Measurements from ENCODE around the gene RAB11FIP4. TPM values are rescaled to one million over a fixed set of nuclear protein-coding genes. Genes with fewer than 3 reads are reported as not detected.
"Not testable (repeated sequence)": the region's sequence is repeated elsewhere in the genome, so short reads cannot be mapped to it uniquely, and the experiment has no call there.

Gene RAB11FIP4
- total RNA-seq (2014; rRNA removed): under 0.01 and 0.45 TPM in 2 replicates
- 0.21 TPM for polyA plus RNA-seq (2012)

DNA sequence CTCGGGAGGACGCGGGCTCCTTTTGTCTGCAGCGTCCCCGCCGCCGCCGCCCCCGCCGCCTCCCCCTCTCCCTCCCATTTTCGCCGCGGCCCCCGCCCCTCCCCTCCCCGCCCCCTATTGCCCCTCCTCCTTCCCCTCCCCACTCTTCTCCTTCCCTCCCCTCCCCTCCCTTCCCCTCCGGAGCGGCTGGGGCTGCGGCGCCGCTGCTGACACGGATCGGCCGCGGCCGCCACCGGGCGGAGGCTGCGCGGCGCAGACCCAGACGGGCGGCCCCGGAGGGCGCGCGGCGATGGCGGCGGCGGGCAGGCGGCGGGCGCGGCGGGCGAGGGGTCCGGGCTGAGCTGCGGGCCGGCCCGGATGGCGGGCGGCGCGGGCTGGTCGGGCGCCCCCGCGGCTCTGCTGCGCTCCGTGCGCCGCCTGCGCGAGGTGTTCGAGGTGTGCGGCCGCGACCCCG lies at the start of gene RAB11FIP4:
TSS of gene RAB11FIP4 (plus strand) at position 180 of the 454 bp plus-strand sequence. CDS start at position 358, 178 bp downstream.
- DNase-seq (ENCODE audit: low read depth): no peak

GRCh38 chr17:31345191-31345747 lies 46.2 kb upstream of the RAB11FIP4 start:
- not testable (repeated sequence) for DNase-seq (ENCODE audit: low read depth)

GRCh38 chr17:31349454-31349853 lies 42.0 kb upstream of the RAB11FIP4 start:
- no peak for DNase-seq (ENCODE audit: low read depth)

- no peak for DNase-seq (ENCODE audit: low read depth)
These were observed 35.5 kb upstream of the RAB11FIP4 start for GRCh38 chr17:31355935-31356334.

- DNase-seq (ENCODE audit: low read depth): no peak
These were observed 34.4 kb upstream of the RAB11FIP4 start for GRCh38 chr17:31357091-31357490.

DNA sequence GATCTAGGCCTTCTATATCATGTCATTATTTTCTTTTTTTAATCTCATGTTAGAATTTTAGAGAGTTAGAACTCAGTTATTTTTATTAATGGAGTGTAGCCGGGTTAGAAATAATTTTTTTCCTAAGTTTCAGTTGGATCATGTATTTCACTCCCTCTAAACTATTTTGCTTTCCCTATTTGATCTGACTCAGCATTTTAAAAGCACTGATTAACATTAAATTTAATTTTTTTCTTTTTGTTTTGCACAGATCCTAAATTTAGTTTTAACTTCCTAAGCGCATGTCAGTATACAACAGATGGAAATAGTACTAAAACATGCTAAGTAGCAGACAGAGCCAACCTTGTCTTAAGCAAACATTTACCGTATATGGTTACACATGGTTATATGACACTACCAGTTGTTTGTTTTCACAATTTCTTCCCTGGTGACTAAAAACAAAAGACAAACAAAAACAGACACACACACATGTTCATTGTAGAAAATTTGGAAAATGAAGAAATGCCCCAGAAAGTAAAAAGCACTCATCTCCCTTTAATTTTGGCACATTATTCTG lies 33.6 kb upstream of the RAB11FIP4 start:
- peak; percentile 63 for DNase-seq (ENCODE audit: low read depth)

DNA sequence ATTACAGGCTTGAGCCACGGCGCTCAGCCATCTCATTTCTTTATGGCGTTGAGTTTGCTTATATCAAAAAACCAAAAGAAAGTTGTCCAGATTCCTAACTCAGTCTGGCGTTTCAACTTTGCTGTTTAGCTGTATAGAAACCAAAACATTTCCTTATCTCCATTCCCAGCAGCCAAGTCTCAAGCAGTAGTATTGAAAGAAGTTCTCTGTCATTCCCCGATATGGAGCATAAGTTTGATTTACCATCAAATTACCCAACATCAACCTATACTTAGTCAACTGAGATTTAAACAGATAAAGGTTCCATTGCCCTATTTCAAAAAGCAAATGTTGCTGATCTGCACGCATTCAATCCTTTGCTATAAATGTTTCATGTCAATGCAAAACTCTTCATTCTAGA lies 27.5 kb upstream of the RAB11FIP4 start:
- DNase-seq (ENCODE audit: low read depth): no peak

DNA sequence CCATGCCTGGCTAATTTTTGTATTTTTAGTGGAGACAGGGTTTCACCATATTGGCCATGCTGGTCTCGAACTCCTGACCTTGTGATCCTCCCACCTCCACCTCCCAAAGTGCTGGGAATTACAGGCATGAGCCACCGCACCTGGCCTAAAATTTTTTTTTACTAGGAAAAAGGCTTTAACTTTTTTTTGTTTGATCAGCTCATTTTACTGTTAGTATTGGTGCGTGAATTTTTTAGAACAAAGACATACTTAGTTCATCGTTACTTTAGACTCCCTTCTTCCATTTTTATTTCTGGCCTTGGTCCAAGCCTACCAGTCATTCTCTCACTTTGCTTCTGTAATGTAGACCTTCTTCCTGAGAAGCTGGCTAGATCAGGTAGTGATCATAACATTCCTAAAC lies 25.4 kb upstream of the RAB11FIP4 start:
- DNase-seq (ENCODE audit: low read depth): no peak

DNA sequence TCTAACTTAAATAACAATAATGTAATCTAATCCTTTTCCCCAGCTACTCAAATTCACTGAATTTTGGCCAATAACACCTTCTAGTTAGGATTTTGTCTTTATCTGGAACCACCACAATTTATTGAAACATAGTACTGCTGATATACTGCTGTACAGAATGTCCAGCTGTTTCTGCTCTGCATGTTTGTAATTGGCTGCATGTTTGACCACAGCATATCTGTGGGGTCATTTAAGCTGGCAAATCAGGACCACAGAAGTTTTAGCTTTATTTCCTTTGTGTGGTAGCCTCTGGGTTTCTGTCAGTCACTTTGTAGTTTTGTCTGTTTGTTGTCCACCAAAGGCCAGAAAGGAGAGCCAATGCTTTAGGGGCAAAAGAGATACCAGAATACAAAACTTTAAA lies 22.2 kb upstream of the RAB11FIP4 start:
- peak; percentile 84 for DNase-seq (ENCODE audit: low read depth)

GRCh38 chr17:31371511-31372097 lies 19.9 kb upstream of the RAB11FIP4 start:
- peak; percentile 67 for DNase-seq (ENCODE audit: low read depth)

GRCh38 chr17:31373150-31374093 lies 18.1 kb upstream of the RAB11FIP4 start:
- DNase-seq (ENCODE audit: low read depth): peak; percentile 65

GRCh38 chr17:31374094-31374447 lies 17.4 kb upstream of the RAB11FIP4 start:
- no peak for DNase-seq (ENCODE audit: low read depth)

- no peak for DNase-seq (ENCODE audit: low read depth)
These were observed 17.0 kb upstream of the RAB11FIP4 start for GRCh38 chr17:31374503-31374902.

GRCh38 chr17:31378638-31379037 lies 12.8 kb upstream of the RAB11FIP4 start:
- no peak for DNase-seq (ENCODE audit: low read depth)

DNA sequence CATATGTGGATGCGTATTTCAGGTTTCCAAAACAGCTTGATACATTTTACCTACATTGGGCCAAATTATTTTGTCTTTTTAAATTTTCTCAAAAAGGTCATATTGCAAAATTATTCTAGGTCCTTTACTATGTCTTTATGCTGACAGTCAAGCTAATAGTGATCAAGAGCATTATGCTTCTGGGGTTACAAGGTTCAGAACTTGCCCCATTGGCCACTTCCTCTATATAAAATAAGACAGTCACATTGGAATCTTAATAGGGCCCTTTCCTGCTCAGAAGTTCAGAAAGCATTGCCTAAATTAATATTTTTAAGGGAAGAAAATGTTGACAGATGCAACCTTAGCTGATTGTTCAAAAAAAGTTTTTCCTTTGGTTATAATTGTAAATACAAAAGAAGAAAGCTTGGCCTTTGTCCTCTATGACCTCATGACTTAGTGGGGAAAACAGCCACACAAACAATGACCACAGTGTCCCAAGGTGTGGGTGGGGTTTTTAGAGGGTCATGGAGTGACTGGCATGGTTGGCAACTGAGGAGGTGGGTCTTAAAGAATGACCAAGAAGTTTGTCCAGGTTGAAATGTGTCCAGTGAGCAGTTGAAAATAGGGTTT lies 11.8 kb upstream of the RAB11FIP4 start:
- no peak for DNase-seq (ENCODE audit: low read depth)

DNA sequence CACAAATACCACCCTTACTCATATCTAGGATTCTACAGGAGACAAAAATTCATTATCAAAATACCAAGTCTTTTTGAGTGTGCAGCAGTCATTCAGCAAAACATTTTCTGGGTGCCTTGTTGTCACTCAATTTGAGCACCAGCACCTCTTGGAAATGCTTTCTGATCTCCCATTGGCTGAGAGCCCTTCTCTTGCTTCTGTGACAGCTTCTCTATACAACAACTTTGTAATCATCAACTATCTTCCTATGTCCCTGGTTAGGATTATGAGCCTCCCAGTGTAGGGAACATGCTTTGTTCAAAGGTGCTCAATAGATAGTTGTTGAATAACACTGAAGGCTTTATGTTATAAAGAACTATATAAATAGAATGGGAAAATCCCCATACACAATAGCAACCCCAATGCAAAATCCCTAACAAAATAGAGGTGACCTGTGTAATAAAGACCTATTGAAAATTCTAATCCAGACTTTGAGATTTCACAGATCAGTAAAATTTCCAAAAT lies 10.3 kb upstream of the RAB11FIP4 start:
- DNase-seq (ENCODE audit: low read depth): no peak

GRCh38 chr17:31382668-31383275 lies 8.7 kb upstream of the RAB11FIP4 start:
- DNase-seq (ENCODE audit: low read depth): not testable (repeated sequence)

- not testable (repeated sequence) for DNase-seq (ENCODE audit: low read depth)
These were observed 8.0 kb upstream of the RAB11FIP4 start for GRCh38 chr17:31383488-31383887.

DNA sequence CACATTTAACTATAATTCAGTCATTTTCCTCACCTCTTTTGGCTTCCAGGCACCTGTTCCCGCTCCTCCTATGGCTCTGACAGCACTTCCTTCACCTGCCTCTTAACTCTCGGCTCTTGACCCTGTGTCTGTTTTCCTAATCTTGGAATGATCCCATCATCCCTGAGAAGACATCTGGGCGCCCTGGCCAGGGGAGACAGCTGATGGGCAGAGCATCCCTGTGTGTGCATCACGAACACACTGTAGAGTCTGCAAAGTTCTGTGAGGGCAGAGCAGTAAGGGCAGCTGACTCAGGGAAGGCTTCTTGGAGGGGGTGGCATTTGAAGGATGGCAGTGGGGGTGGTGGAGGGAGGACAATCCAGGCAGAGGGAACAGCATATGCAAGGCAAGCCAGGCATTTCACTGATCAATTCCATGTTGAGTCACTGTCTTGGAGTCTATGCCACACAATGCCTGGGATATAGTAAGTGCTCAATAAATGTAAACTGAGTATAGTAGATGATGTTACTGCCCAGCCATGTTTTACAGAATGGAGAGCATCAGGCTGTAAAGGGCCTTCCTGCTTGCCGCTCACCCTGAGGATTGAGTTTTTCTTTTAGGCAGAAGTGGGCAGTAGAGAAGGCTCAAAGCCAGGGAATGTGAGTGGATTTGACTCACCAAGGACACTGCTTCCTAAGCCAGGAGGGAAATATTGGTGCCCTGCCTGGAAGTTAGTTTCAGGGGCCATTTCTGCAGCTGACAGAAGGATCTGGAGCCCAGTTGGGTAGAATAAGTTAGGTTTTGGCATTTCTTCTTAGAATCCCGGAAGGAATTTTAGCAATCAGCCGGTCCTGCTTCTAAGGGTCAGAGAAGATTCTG lies 5.8 kb upstream of the RAB11FIP4 start:
- no peak for DNase-seq (ENCODE audit: low read depth)

- DNase-seq (ENCODE audit: low read depth): no peak
These were observed 4.9 kb upstream of the RAB11FIP4 start for GRCh38 chr17:31386542-31387075.
